Thoracic aorta (tissue), 2 donors: ENCODE data around the gene MEIS1. TPM values are rescaled to one million over a fixed set of nuclear protein-coding genes. Genes with fewer than 3 reads are reported as not detected.

Experiments
- ATAC-seq: fragments of 150-250 bp; one replicate; pipeline ENCODE4 v1.8.0; 2017; ENCODE audit warnings: low read depth; ENCODE audit not compliant: insufficient number of reproducible peaks, low FRiP score
- DNase-seq: peaks from one replicate; pipeline ENCODE4 v3.0.0-alpha.2; 2020; ENCODE audit warnings: low spot score
- H3K27ac ChIP-seq, 2 donors: fragments of 200-600 bp; sonication (generic); 1 replicate in 1 of 2; 2 replicates in 1 of 2; pipeline ENCODE4 v1.5.1; 2016; ENCODE audit warnings: mild to moderate bottlenecking in 2 of 2, moderate library complexity in 2 of 2
- H3K27me3 ChIP-seq: fragments of 200-600 bp; sonication (generic); replicated peaks from 2 replicates; pipeline ENCODE4 v1.6.0; 2016; ENCODE audit warnings: mild to moderate bottlenecking; ENCODE audit not compliant: insufficient read depth
- H3K36me3 ChIP-seq: fragments of 200-600 bp; sonication (generic); one replicate; pipeline ENCODE4 v1.5.1; 2016
- H3K4me1 ChIP-seq, 2 donors: fragments of 200-600 bp; sonication (generic); 1 replicate in 1 of 2; 2 replicates in 1 of 2; pipeline versions ENCODE4 v1.5.1 to v1.6.0; 2016; ENCODE audit warnings: low read depth in 2 of 2, mild to moderate bottlenecking in 1 of 2; ENCODE audit not compliant: control insufficient read depth in 1 of 2
- H3K4me3 ChIP-seq: fragments of 200-600 bp; sonication (generic); 2 replicates; pipeline ENCODE4 v1.5.1; 2016; ENCODE audit warnings: mild to moderate bottlenecking
- H3K9me3 ChIP-seq: fragments of 200-600 bp; sonication (generic); 2 replicates; pipeline ENCODE4 v1.5.1; 2016
- CTCF ChIP-seq: fragments of 200-600 bp; sonication (generic); IDR thresholded peaks from one replicate; pipeline ENCODE4 v1.5.1; 2019; ENCODE audit warnings: antibody characterized with exemption
- total RNA-seq, 2 donors: library from RNA; depleted of rRNA; stranded (reverse); fragments of >200 nt; gene quantifications; one replicate each; pipeline versions ENCODE4 v1.1.0 to v1.2.3, GENCODE V29; 2016

Gene MEIS1
- total RNA-seq, 2 donors from 2014 or later = 29.4 to 58.4 TPM

- TF ChIP-seq CTCF = no peak
- ATAC-seq = no peak
- H3K9me3 ChIP-seq = no peaks in the 10 kb centered on the region
Observed at GRCh38 chr2:66466433-66466832, 31.5 kb downstream of the MEIS1 start.

GRCh38 chr2:66467718-66468117 lies 32.8 kb downstream of the MEIS1 start:
- H3K4me1 ChIP-seq = peaks cover 16 to 65% of the 10 kb centered on the region in 2 donors
- no peaks in the 10 kb centered on the region for H3K36me3 ChIP-seq
- DNase-seq = no peak
- no peaks in the 10 kb centered on the region for H3K27me3 ChIP-seq
- no peaks in the 10 kb centered on the region for H3K9me3 ChIP-seq
- no peak overlapping the region for H3K27ac ChIP-seq
- TF ChIP-seq CTCF = no peak
- no peak overlapping the region for H3K4me3 ChIP-seq
- no peak for ATAC-seq

More at GRCh38 chr2:66466433-66466832, 31.5 kb downstream of the MEIS1 start:
- no peak for DNase-seq
- no peak overlapping the region for H3K27ac ChIP-seq
- peaks cover 17 to 76% of the 10 kb centered on the region in 2 donors for H3K4me1 ChIP-seq
- H3K27me3 ChIP-seq = no peaks in the 10 kb centered on the region
- H3K4me3 ChIP-seq = no peak overlapping the region
- no peaks in the 10 kb centered on the region for H3K36me3 ChIP-seq

GRCh38 chr2:66469214-66469902 lies 34.4 kb downstream of the MEIS1 start:
- Histone ChIP-seq H3K36me3 (peaks cover 4% of the 10 kb centered on the region), H3K27ac (no peak overlapping the region), H3K27me3 (no peaks in the 10 kb centered on the region), H3K4me1 (peaks cover 12 to 48% of the 10 kb centered on the region in 2 donors), H3K9me3 (no peaks in the 10 kb centered on the region), H3K4me3 (no peak overlapping the region)
- ATAC-seq (no peak), DNase-seq (no peak)
- no peak for TF ChIP-seq CTCF

- TF ChIP-seq CTCF = no peak
- no peak for DNase-seq
- no peak for ATAC-seq
- H3K4me3 ChIP-seq = no peak overlapping the region
- H3K27ac ChIP-seq = no peak overlapping the region
- H3K9me3 ChIP-seq = no peaks in the 10 kb centered on the region
- H3K27me3 ChIP-seq = no peaks in the 10 kb centered on the region
- peaks cover 12 to 40% of the 10 kb centered on the region in 2 donors for H3K4me1 ChIP-seq
- peaks cover 4% of the 10 kb centered on the region for H3K36me3 ChIP-seq
Observed at GRCh38 chr2:66470199-66470598, 35.3 kb downstream of the MEIS1 start.

GRCh38 chr2:66472225-66472843 lies 37.4 kb downstream of the MEIS1 start:
- Histone ChIP-seq H3K36me3 (peaks cover 4% of the 10 kb centered on the region), H3K27ac (no peak overlapping the region), H3K9me3 (no peaks in the 10 kb centered on the region), H3K4me1 (peaks cover 2 to 30% of the 10 kb centered on the region in 2 donors), H3K4me3 (no peak overlapping the region), H3K27me3 (no peaks in the 10 kb centered on the region)
- TF ChIP-seq CTCF = no peak
- DNase-seq (no peak), ATAC-seq (no peak)
